Brain microvascular endothelial cell (primary cell): ENCODE measurements around the gene TATDN2.
"Not testable (repeated sequence)": the region's sequence is repeated elsewhere in the genome, so short reads cannot be mapped to it uniquely, and the experiment has no call there.

Experiments used
- DNase-seq: peaks from one replicate; pipeline ENCODE4 v3.0.0-alpha.2; 2020
- H3K27ac ChIP-seq: fragments of 250-450 bp; sonication (Bioruptor Pico); 2 replicates; pipeline ENCODE4 v1.5.1; 2020; ENCODE audit warnings: mild to moderate bottlenecking, moderate library complexity
- H3K27me3 ChIP-seq: fragments of 250-450 bp; sonication (Bioruptor Pico); replicated peaks from 2 replicates; pipeline ENCODE4 v1.5.1; 2020; ENCODE audit warnings: mild to moderate bottlenecking
- H3K36me3 ChIP-seq: fragments of 250-450 bp; sonication (Bioruptor Pico); replicated peaks from 2 replicates; pipeline ENCODE4 v1.5.1; 2020; ENCODE audit warnings: mild to moderate bottlenecking
- H3K4me3 ChIP-seq: 2 replicates; pipeline ENCODE4 v1.5.1; 2011; ENCODE audit warnings: low read depth, mild to moderate bottlenecking, control low read depth, low read length, moderate library complexity
- CTCF ChIP-seq: IDR thresholded peaks from 2 replicates; pipeline ENCODE4 v1.5.1; 2011; ENCODE audit warnings: low read depth, mild to moderate bottlenecking, moderate library complexity, low read length, control low read depth, inconsistent platforms; ENCODE audit errors: missing control alignments
- in situ Hi-C: cut with HindIII; loops from 2 replicates; pipeline ENCODE4 v1.10.0; 2017; ENCODE audit warnings: low sequenced_read_pairs, low pct_ligation_motif_present

TATDN2 gene

GRCh38 chr3:10268930-10269329 lies 20.7 kb downstream of the TATDN2 start:
- H3K36me3 ChIP-seq = peaks cover 37% of the 10 kb centered on the region
- in situ Hi-C loops = no loop called here
- no peak for DNase-seq
- H3K27ac ChIP-seq = no peak overlapping the region
- no peaks in the 10 kb centered on the region for H3K27me3 ChIP-seq
- TF ChIP-seq CTCF = no peak
- no peak overlapping the region for H3K4me3 ChIP-seq

- no peak overlapping the region for H3K27ac ChIP-seq
- H3K27me3 ChIP-seq = no peaks in the 10 kb centered on the region
- in situ Hi-C loops = no loop called here
- no peak for TF ChIP-seq CTCF
- no peak for DNase-seq
- peaks cover 37% of the 10 kb centered on the region for H3K36me3 ChIP-seq
- H3K4me3 ChIP-seq = no peak overlapping the region
Observed at GRCh38 chr3:10269443-10269842, 21.2 kb downstream of the TATDN2 start.

- peaks cover 37% of the 10 kb centered on the region for H3K36me3 ChIP-seq
- H3K27me3 ChIP-seq, H3K27ac ChIP-seq, H3K4me3 ChIP-seq, in situ Hi-C loops, DNase-seq: not testable (repeated sequence)
Observed at GRCh38 chr3:10272476-10272875, 24.2 kb downstream of the TATDN2 start.

GRCh38 chr3:10272977-10273376 lies 24.7 kb downstream of the TATDN2 start:
- H3K27ac ChIP-seq = no peak overlapping the region
- in situ Hi-C loops = no loop called here
- no peak for DNase-seq
- H3K4me3 ChIP-seq = no peak overlapping the region
- peaks cover 40% of the 10 kb centered on the region for H3K36me3 ChIP-seq
- no peaks in the 10 kb centered on the region for H3K27me3 ChIP-seq
- TF ChIP-seq CTCF = no peak

GRCh38 chr3:10273702-10274305 lies 25.5 kb downstream of the TATDN2 start:
- H3K27ac ChIP-seq = no peak overlapping the region
- TF ChIP-seq CTCF = no peak
- DNase-seq = no peak
- no peak overlapping the region for H3K4me3 ChIP-seq
- H3K27me3 ChIP-seq = no peaks in the 10 kb centered on the region
- in situ Hi-C loops = no loop called here
- peaks cover 40% of the 10 kb centered on the region for H3K36me3 ChIP-seq

- DNase-seq = no peak
- no peak for TF ChIP-seq CTCF
- in situ Hi-C loops = no loop called here
- Histone ChIP-seq H3K4me3 (no peak overlapping the region), H3K27ac (no peak overlapping the region), H3K36me3 (peaks cover 43% of the 10 kb centered on the region), H3K27me3 (no peaks in the 10 kb centered on the region)
Observed at GRCh38 chr3:10274601-10275000, 26.3 kb downstream of the TATDN2 start.
